AG20443 (cell line): ENCODE measurements around the gene BBS1.
A peak's percentile ranks its signal among the peaks of the same experiment; 100 is the strongest.

Experiments
- DNase-seq: peaks from one replicate; pipeline ENCODE4 v3.0.0; 2012; ENCODE audit warnings: low spot score, mixed read lengths

Gene BBS1

GRCh38 chr11:66477263-66478201 is 32.9 kb upstream of the BBS1 start:
- DNase-seq, result no peak

DNA sequence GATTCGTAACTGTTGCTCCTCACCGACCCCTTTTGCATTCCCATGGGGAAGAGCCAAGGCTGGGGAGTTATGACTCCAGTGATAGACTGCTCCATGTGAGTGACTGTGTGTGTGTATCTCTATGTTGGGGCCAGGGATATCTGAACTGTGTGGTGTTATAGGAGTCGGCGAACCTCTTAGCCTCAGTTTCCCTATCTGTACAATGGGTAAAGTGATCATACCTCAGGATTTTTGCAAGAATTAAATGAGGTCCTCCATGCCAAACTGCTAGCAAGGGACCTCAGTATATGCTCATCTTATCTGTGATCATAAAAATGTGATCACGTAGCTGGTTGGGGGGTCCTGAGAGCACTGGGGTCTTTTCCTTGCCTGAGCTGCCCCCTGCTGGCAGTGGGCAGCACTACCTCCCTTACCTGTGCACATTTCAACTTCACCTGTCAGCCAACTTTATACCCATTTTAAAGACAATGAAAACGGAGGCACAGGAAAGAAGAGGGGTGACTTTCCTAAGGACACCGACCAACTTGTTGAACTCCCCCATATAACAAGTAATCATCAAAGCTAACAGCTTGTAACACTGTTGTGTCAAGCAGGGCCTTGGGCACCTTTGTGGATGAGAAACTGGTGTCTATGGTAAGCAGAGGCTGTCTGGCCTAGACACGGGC is 31.6 kb upstream of the BBS1 start:
- peak; percentile 31 for DNase-seq

GRCh38 chr11:66479394-66480116 is 30.9 kb upstream of the BBS1 start:
- DNase-seq, result peak; percentile 58

DNA sequence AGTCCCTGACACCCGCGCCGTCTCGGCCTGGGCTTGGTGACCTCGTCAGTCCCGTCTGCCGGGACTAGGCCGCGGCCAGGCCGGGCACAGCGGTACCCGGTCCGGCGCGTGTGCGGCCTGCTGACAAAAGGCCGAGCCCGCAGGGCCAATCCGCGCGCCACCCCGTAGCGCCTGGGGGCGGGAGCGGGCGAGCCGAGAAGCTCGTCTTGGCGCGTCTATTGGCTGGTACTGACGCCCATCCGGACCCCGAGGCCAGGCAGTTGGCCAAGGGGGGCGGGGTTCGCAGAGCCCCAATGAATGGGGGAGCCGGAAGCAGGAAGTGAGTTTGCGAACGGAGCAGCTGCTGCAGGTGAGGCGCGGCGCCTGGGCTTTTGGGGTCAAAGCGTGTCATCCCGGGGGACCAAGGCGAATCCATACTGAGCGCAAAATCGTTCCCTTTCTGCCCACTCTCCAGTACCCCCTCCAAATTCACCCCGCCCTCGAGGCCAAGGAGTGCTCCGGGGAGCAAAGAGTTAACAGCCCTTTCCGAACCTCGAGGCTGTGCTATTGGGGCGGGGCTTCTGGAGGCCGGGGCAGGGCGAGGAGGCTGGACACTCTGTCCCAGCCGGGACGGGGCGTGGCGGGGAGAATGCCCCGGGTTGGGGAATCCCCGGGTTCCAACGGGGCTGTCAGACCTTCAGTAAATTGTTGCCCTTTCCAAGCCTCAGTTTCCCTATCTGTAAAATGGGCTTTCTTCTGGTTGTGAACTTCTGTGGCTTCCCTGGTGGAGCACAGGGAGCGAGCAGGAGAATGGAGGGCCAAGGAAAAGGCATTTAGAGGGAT is 30.1 kb upstream of the BBS1 start, which contains the start of gene DPP3:
TSS of gene DPP3 (plus strand) at position 318 of the 822 bp plus-strand sequence. CDS start 1,767 bp downstream, outside the sequence.
- DNase-seq, result peak; percentile 100

- no peak for DNase-seq
Observed at GRCh38 chr11:66484806-66485380, 25.5 kb upstream of the BBS1 start.

GRCh38 chr11:66488957-66489356 is 21.5 kb upstream of the BBS1 start:
- DNase-seq, result no peak

DNA sequence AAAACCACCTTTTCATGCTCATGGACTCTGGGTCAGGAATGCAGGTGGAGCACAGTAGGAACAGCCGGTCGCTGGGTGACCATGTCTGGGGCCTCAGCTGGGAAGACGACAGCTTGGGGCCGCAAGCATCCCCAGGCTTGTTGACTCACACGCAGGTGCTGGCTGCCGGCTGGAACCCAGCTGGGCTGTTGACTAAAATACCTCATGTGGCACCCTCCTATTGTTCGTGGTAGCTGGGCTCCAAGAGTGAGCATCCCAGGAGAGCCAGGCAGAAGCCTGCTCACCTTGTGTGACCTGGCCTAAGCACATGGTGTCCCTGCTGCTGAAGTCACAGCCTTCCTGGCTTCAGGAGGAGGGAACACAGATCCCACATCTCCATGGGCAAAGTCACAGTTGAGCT is 20.8 kb upstream of the BBS1 start:
- no peak for DNase-seq

- peak; percentile 28 for DNase-seq
Observed at GRCh38 chr11:66491315-66491935, 19.0 kb upstream of the BBS1 start.

- no peak for DNase-seq
Observed at GRCh38 chr11:66492161-66492865, 18.1 kb upstream of the BBS1 start.

GRCh38 chr11:66493130-66493529 is 17.3 kb upstream of the BBS1 start:
- DNase-seq, result no peak

GRCh38 chr11:66494458-66494857 is 16.0 kb upstream of the BBS1 start:
- no peak for DNase-seq

DNA sequence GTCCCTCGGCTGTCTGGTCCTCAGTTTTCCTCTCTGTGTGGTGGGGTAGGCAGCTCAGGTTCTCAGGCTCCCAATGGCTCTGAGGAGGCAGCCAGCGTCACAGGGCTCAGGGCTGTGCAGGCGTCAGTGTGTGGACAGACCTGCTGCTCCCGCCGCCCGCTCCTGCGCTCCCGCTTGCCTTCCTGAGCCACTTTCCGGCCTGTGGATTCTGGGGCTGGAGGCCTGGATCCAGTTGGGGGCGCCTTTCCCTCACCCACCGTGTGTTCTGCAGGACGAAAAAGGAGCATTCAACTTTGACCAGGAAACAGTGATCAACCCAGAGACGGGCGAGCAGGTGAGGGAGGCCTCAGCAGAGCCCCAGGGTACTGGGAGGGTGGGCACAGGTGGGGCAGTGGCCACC is 15.5 kb upstream of the BBS1 start:
- DNase-seq, result no peak

DNA sequence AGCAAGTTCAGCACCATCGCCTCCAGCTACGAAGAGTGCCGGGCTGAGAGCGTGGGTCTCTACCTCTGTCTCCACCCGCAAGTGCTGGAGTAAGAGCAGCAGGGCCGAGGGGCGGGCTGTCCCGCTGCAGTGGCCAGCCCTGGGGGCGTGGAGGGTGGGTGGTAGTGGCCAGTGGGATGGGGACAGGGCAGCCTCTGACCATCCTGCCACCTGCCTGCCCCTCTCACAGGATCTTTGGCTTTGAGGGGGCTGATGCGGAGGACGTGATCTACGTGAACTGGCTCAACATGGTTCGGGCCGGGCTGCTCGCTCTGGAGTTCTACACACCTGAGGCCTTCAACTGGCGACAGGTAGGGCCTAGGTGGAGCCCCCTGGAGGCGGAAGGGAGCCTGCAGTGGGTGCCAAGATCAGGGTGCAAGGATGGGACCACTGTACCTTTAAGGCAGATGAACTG is 15.0 kb upstream of the BBS1 start:
- DNase-seq, result no peak

GRCh38 chr11:66497206-66497605 is 13.2 kb upstream of the BBS1 start:
- DNase-seq, result no peak

- DNase-seq, result no peak
Observed at GRCh38 chr11:66498506-66498905, 11.9 kb upstream of the BBS1 start.

DNA sequence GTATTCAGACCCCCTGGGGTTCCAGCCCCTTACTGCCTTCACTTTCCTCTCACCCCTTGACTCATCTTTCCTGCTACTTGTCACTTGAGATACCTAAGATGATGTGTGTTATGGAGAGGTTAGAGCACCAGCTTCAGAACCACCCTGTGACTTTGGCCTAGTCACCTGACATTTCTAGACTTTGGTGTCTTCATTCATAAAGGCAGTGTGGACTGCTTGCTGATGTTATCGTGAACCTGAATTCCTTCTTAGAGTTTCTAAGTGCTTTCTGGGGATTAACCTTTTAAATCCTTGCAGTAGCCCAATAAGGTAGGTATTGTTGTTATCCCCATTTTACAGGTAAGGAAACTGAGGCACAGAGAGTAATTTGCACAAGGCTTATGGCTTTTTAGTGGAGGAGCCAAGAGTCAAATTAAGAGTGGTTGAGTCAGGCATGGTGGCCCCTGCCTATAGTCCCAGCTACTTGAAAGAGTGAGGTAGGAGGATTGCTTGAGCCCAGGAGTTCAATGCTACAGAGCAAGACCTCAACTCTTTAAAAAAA is 5.1 kb upstream of the BBS1 start:
- no peak for DNase-seq

DNA sequence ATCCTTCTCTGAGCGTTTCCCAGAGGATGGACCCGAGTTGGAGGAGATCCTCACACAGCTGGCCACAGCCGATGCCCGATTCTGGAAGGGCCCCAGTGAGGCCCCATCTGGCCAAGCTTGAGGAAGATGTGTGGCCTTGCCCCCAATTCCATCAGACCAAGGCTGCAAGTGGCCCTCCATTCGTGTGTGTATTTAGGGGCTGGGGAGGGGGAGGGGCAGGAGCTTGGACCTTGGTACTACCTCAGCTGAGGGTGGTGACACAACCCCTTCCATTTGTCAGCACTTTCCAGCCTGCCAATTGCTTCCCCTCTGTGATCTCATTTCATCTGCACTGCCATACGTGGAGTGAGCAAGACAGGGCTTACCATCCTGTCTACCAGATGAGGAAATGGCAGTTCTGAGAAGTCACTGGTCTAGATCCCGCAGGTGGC is 1.3 kb upstream of the BBS1 start:
- no peak for DNase-seq

DNA sequence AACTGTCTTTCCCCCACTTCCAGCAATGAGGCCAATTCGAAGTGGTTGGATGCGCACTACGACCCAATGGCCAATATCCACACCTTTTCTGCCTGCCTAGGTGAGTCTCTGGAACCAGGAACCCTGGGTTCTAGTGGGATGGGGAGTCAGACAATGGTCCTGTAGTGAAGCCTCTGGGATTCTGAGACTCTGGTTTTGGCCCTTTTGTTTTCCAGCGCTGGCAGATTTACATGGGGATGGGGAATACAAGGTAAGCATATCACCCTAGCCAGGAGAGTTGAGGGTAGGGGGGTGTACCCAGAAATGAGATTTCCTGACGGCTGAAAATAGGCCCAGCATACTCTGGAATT is 530 bp downstream of the BBS1 start:
- no peak for DNase-seq

DNA sequence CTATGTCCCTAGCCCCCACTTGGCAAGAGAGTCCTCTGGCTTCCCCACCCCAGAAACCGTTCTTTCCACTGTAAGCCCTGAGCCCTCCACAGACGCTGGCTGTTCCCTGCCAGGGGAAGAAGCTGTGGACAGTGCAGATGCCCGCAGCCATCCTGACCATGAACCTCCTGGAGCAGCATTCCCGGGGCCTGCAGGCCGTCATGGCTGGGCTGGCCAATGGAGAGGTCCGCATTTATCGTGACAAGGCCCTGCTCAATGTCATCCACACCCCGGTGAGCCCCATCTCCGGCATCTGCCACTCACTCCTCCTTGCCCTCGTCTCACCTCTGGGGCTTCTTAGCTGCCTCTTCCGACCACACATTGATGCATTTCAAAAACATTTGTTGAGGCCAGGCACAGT is 13.2 kb downstream of the BBS1 start:
- DNase-seq, result no peak
